HepG2 (cell line): ENCODE measurements around the gene APC2. TPM values are rescaled to one million over a fixed set of nuclear protein-coding genes. Genes with fewer than 3 reads are reported as not detected.

Experiments used
- ATAC-seq: fragments of 200-7000 bp; cut with Tn5 transposase; 3 replicates; pipeline ENCODE4 v1.9.1; 2020; ENCODE audit warnings: mild to moderate bottlenecking, moderate library complexity
- BruUV-seq: library from RNA; stranded (reverse); fragments of 400-500 nt; replicated peaks from 2 replicates; lab custom pipeline; 2021; lab: Mats Ljungman, UMichigan
- CTCF ChIA-PET: fragments of 300-600 bp; formaldehyde crosslinking; extraction: SDS; loops from one replicate; lab custom pipeline; 2021; ENCODE audit warnings: low total read pairs, inconsistent platforms, low intra/inter-chr PET ratio; lab: Yijun Ruan, JAX
- POLR2A ChIA-PET: fragments of 350-600 bp; sonication (Branson Sonifier 250); formaldehyde crosslinking; loops from one replicate; lab custom pipeline; 2020; ENCODE audit warnings: antibody characterized with exemption, inconsistent platforms; lab: Yijun Ruan, JAX
- DNase-seq: peaks from one replicate; pipeline ENCODE4 v3.0.0-alpha.2; 2015; ENCODE audit warnings: low spot score
- FAIRE-seq: peaks from 3 replicates; lab custom pipeline; 2011; peaks lifted over from hg19 to GRCh38; lab: Jason Lieb, UNC
- H2AFZ ChIP-seq: one replicate; pipeline ENCODE4 v1.6.1; 2011; ENCODE audit warnings: low read length, inconsistent platforms
- H3K27ac ChIP-seq: fragments of 300-600 bp; 3 replicates; pipeline ENCODE4 v1.8.0; 2011; ENCODE audit warnings: mixed run types, mild to moderate bottlenecking, mixed read lengths, low read length, inconsistent platforms; ENCODE audit not compliant: insufficient read depth; ENCODE audit errors: extremely low read length
- H3K27me3 ChIP-seq, 2 experiments: fragments of 200-600 bp in 1 of 2; 2 replicates in 1 of 2; 3 replicates in 1 of 2; pipeline versions ENCODE4 v1.6.0 to v1.8.0; 2011; ENCODE audit warnings: low read length in 2 of 2, mild to moderate bottlenecking in 2 of 2, moderate library complexity in 2 of 2, inconsistent platforms in 1 of 2; ENCODE audit not compliant: insufficient read depth in 2 of 2, control insufficient read depth in 1 of 2
- H3K36me3 ChIP-seq, 2 experiments: fragments of 200-600 bp in 1 of 2; replicated peaks in 1 of 2; 2 replicates in 1 of 2; 3 replicates in 1 of 2; pipeline versions ENCODE4 v1.5.1 to v1.8.0; 2011; ENCODE audit warnings: low read length in 2 of 2, inconsistent platforms in 1 of 2; ENCODE audit not compliant: insufficient read depth in 2 of 2, control insufficient read depth in 1 of 2
- H3K4me1 ChIP-seq: 2 replicates; pipeline ENCODE4 v1.5.1; 2012; ENCODE audit warnings: low read length, inconsistent platforms; ENCODE audit not compliant: insufficient read depth
- H3K4me2 ChIP-seq: 2 replicates; pipeline ENCODE4 v1.6.0; 2011; ENCODE audit warnings: low read depth, low read length, inconsistent platforms
- H3K4me3 ChIP-seq, 3 experiments: fragments of 200-600 bp in 1 of 3; sonication (generic), shearing (Covaris generic) in 1 of 3; replicated peaks in 1 of 3; 2 replicates each; pipeline ENCODE4 v1.5.1; 2011 to 2016; ENCODE audit warnings: low read length in 3 of 3, inconsistent platforms in 2 of 3, low read depth in 2 of 3, mild to moderate bottlenecking in 2 of 3, control low read depth in 1 of 3, mixed read lengths in 1 of 3; ENCODE audit not compliant: insufficient read depth in 1 of 3
- H3K79me2 ChIP-seq: one replicate; pipeline ENCODE4 v1.6.1; 2011; ENCODE audit warnings: low read length, inconsistent platforms; ENCODE audit not compliant: insufficient read depth
- H3K9ac ChIP-seq: 2 replicates; pipeline ENCODE4 v1.6.0; 2011; ENCODE audit warnings: mild to moderate bottlenecking, low read depth, low read length, inconsistent platforms; ENCODE audit not compliant: insufficient read depth
- H3K9me3 ChIP-seq: 2 replicates; pipeline ENCODE4 v1.5.1; 2012; ENCODE audit warnings: mild to moderate bottlenecking, low read length
- H4K20me1 ChIP-seq: 2 replicates; pipeline ENCODE4 v1.6.0; 2011; ENCODE audit warnings: inconsistent platforms, mild to moderate bottlenecking, low read length, moderate library complexity; ENCODE audit not compliant: insufficient read depth
- AGO2 ChIP-seq: fragments of 200-400 bp; formaldehyde crosslinking; optimal IDR thresholded peaks from 2 replicates; pipeline ENCODE3; 2017; ENCODE audit warnings: mild to moderate bottlenecking, low read depth, low read length, moderate library complexity
- CSRNP2 ChIP-seq: sonication (generic); formaldehyde crosslinking; conservative IDR thresholded peaks from 2 replicates; pipeline ENCODE4 v1.8.0; 2022; ENCODE audit warnings: low read depth, missing genetic modification reagents
- EEA1 ChIP-seq: sonication (generic); formaldehyde crosslinking; IDR thresholded peaks from 2 replicates; pipeline ENCODE4 v1.5.1; 2020; ENCODE audit warnings: mild to moderate bottlenecking, missing genetic modification reagents, borderline replicate concordance
- FOXP1 ChIP-seq, 2 experiments: fragments of 450-650 bp in 1 of 2; IDR thresholded peaks; 2 replicates each; pipeline ENCODE4 v1.6.1; 2017 to 2018; ENCODE audit warnings: antibody characterized with exemption in 1 of 2
- MIER3 ChIP-seq: IDR thresholded peaks from 2 replicates; pipeline ENCODE4 v1.6.1; 2016; ENCODE audit warnings: missing compliant biosample characterization, borderline replicate concordance
- NFATC3 ChIP-seq: sonication (generic); formaldehyde crosslinking; IDR thresholded peaks from 2 replicates; pipeline ENCODE4 v1.5.1; 2020; ENCODE audit warnings: mild to moderate bottlenecking, missing genetic modification reagents
- ZBTB43 ChIP-seq: sonication (generic); formaldehyde crosslinking; conservative IDR thresholded peaks from 2 replicates; pipeline ENCODE4 v1.4.0; 2020; ENCODE audit warnings: missing genetic modification reagents
- ZNF263 ChIP-seq: sonication (generic); formaldehyde crosslinking; IDR thresholded peaks from 2 replicates; pipeline ENCODE4 v1.4.0; 2020; ENCODE audit warnings: missing genetic modification reagents
- ZNF563 ChIP-seq: sonication (generic); formaldehyde crosslinking; IDR thresholded peaks from 2 replicates; pipeline ENCODE4 v1.8.0; 2022; ENCODE audit warnings: mild to moderate bottlenecking, moderate library complexity, missing genetic modification reagents
- ZNF609 ChIP-seq: sonication (generic); formaldehyde crosslinking; IDR thresholded peaks from 2 replicates; pipeline ENCODE4 v1.4.0; 2020; ENCODE audit warnings: mild to moderate bottlenecking, missing genetic modification reagents, borderline replicate concordance
- WGBS: methylation state at CpG from one replicate; pipeline ENCODE4 v1.1.6; 2017; ENCODE audit warnings: low lambda C conversion rate; 5-methylcytosine and 5-hydroxymethylcytosine counted together
- in situ Hi-C: cut with HindIII; loops from 2 replicates; pipeline ENCODE4 v1.10.0; 2017; ENCODE audit warnings: low pct_unique_long_range_greater_than_20kb; ENCODE audit not compliant: extremely low pct_ligation_motif_present
- intact Hi-C: fragments of 100-400 bp; cut with micrococcal nuclease; formaldehyde crosslinking; loops from one replicate; pipeline ENCODE4 v1.10.0; 2022; ENCODE audit not compliant: unreplicated experiment
- polyA plus RNA-seq, 8 experiments: library from polyadenylated mRNA; depleted of rRNA in 3 of 8; stranded (reverse) in 7 of 8; unstranded in 1 of 8; fragments of >200 nt; fragmentation: Illumina TruSeq in 4 of 8; extraction: Trizol in 4 of 8; gene quantifications; 2 replicates each; pipeline versions ENCODE4 v1.2.1 to v1.2.3, GENCODE V29; 2011 to 2016; ENCODE audit warnings: low read depth in 4 of 8, missing spikeins in 1 of 8, mixed read lengths in 1 of 8; ENCODE audit not compliant: insufficient read depth in 1 of 8
- total RNA-seq, 5 experiments: library from RNA; depleted of rRNA; stranded (reverse); fragments of >200 nt; fragmentation: Illumina TruSeq; extraction: Trizol; gene quantifications; 2 replicates each; pipeline ENCODE4 v1.2.3, GENCODE V29; 2016; ENCODE audit warnings: low read depth in 1 of 5

The APC2 gene
- total and polyA plus RNA-seq, 2 of the 13 experiments (the other 11 are each of a cell fraction or from before 2014, with no cell fraction given), result 0.08 to 0.22 TPM

- no peak for TF ChIP-seq ZNF609
- no peak for TF ChIP-seq MIER3 (CRISPR knock-in tag)
- TF ChIP-seq FOXP1 (IDR thresholded peaks at IDR 0.05), result no peak
- TF ChIP-seq FOXP1 (CRISPR knock-in tag; IDR thresholded peaks at IDR 0.05), result no peak
- no peak for TF ChIP-seq EEA1 (CRISPR knock-in tag)
- TF ChIP-seq NFATC3 (CRISPR knock-in tag), result no peak
- no peak for TF ChIP-seq ZNF263
Observed at GRCh38 chr19:1426736-1427135, 23.2 kb upstream of the APC2 start (continued).

GRCh38 chr19:1427221-1427920, 22.6 kb upstream of the APC2 start:
- Histone ChIP-seq H3K9ac (no peak overlapping the region), H3K27me3 (no peaks in the 10 kb centered on the region), H3K27ac (no peak overlapping the region), H2AFZ (no peak overlapping the region), H3K4me2 (no peak overlapping the region), H3K9me3 (no peaks in the 10 kb centered on the region), H3K79me2 (peaks cover 28% of the 10 kb centered on the region), H3K36me3 (peaks cover 26 to 72% of the 10 kb centered on the region in 2 experiments), H3K4me1 (peaks cover 32% of the 10 kb centered on the region), H4K20me1 (peaks cover 15% of the 10 kb centered on the region), H3K4me3 (no peak overlapping the region)
- POLR2A ChIA-PET, result no interaction called here
- WGBS, result 97% methylated on average over 18 of the region's 27 CpGs
- TF ChIP-seq ZBTB43, result no peak
- TF ChIP-seq AGO2, result peak; percentile 93
- no peak for TF ChIP-seq ZNF563 (CRISPR knock-in tag)
- no peak for TF ChIP-seq CSRNP2 (CRISPR knock-in tag)
- FAIRE-seq (no peak), ATAC-seq (no peak), DNase-seq (no peak)
- intact Hi-C loops, result no loop called here
- no TSS peak for BruUV-seq
- in situ Hi-C loops, result no loop called here
- CTCF ChIA-PET, result no interaction called here
